ENCODE results near the gene FBXW12.

The FBXW12 gene

GRCh38 chr3:48428572-48429316 lies 56.7 kb downstream of the FBXW12 start:
- TF ChIP-seq CTCF (IDR thresholded peaks at IDR 0.05; ENCODE audit: insufficient read depth, low read length) (no peak), REST (IDR thresholded peaks at IDR 0.05; ENCODE audit: insufficient replicate concordance, low read depth) (no peak), GABPA (IDR thresholded peaks at IDR 0.05; ENCODE audit: low read depth) (no peak), SPI1 (IDR thresholded peaks at IDR 0.05; ENCODE audit: borderline replicate concordance, low read depth) (no peak), POLR2AphosphoS5 (IDR thresholded peaks at IDR 0.05; ENCODE audit: low read depth) (no peak)
- H3K27ac ChIP-seq (replicated peaks): no peak overlapping the region
- no peak for DNase-seq (ENCODE audit: low read depth in 1 of 2, low spot score in 1 of 2)
- H3K4me3 ChIP-seq (replicated peaks; ENCODE audit: insufficient read depth, low read length): peak overlapping the region; percentile 48
- H3K27me3 ChIP-seq (ENCODE audit: insufficient read depth, poor library complexity, severe bottlenecking): peaks cover 2% of the 10 kb centered on the region

- H3K27ac ChIP-seq (replicated peaks): no peak overlapping the region
- DNase-seq (ENCODE audit: low read depth in 1 of 2, low spot score in 1 of 2): peak; percentile 16 to 35
- TF ChIP-seq SPI1 (IDR thresholded peaks at IDR 0.05; ENCODE audit: borderline replicate concordance, low read depth) (no peak), CTCF (IDR thresholded peaks at IDR 0.05; ENCODE audit: insufficient read depth, low read length) (no peak), GABPA (IDR thresholded peaks at IDR 0.05; ENCODE audit: low read depth) (no peak), POLR2AphosphoS5 (IDR thresholded peaks at IDR 0.05; ENCODE audit: low read depth) (no peak), REST (IDR thresholded peaks at IDR 0.05; ENCODE audit: insufficient replicate concordance, low read depth) (no peak)
- peaks cover 2% of the 10 kb centered on the region for H3K27me3 ChIP-seq (ENCODE audit: insufficient read depth, poor library complexity, severe bottlenecking)
- peak overlapping the region; percentile 48 for H3K4me3 ChIP-seq (replicated peaks; ENCODE audit: insufficient read depth, low read length)
These were observed 57.4 kb downstream of the FBXW12 start for GRCh38 chr3:48429317-48429959.

GRCh38 chr3:48429960-48430707 lies 58.1 kb downstream of the FBXW12 start, which contains the start of gene PLXNB1:
Gene PLXNB1, minus strand, starts transcription at chr3:48430086. Its CDS starts 5,475 bp downstream, at chr3:48424611.
- Histone ChIP-seq H3K27me3 (ENCODE audit: insufficient read depth, poor library complexity, severe bottlenecking) (peaks cover 2% of the 10 kb centered on the region), H3K27ac (replicated peaks) (no peak within 1 kb of the TSS), H3K4me3 (replicated peaks; ENCODE audit: insufficient read depth, low read length) (peak within 1 kb of the TSS; percentile 48)
- no peak for DNase-seq (ENCODE audit: low read depth in 1 of 2, low spot score in 1 of 2)
- TF ChIP-seq REST (IDR thresholded peaks at IDR 0.05; ENCODE audit: insufficient replicate concordance, low read depth) (no peak), CTCF (IDR thresholded peaks at IDR 0.05; ENCODE audit: insufficient read depth, low read length) (no peak), SPI1 (IDR thresholded peaks at IDR 0.05; ENCODE audit: borderline replicate concordance, low read depth) (no peak), GABPA (IDR thresholded peaks at IDR 0.05; ENCODE audit: low read depth) (no peak), POLR2AphosphoS5 (IDR thresholded peaks at IDR 0.05; ENCODE audit: low read depth) (no peak)

Measured in HL-60 (cell line).